ENCODE measurements around the gene DHCR7.

Gene DHCR7

GRCh38 chr11:71472357-71472885 lies 24.2 kb upstream of the DHCR7 start:
- no peaks in the 10 kb centered on the region for H3K4me1 ChIP-seq (ENCODE audit: control insufficient read depth, low read length)
- H4K20me1 ChIP-seq (ENCODE audit: control insufficient read depth, insufficient read depth, low read depth, low read length): no peaks in the 10 kb centered on the region; the same call in 1 of the 2 replicates
- H3F3A ChIP-seq (ENCODE audit: control insufficient read depth, insufficient read depth): no peaks in the 10 kb centered on the region
- H3K4me3 ChIP-seq (ENCODE audit: low read length): no peak overlapping the region
- H3K9me2 ChIP-seq (replicated peaks; ENCODE audit: control insufficient read depth, low read length): no peaks in the 10 kb centered on the region
- peaks cover 45% of the 10 kb centered on the region for H3K36me3 ChIP-seq (ENCODE audit: control insufficient read depth, low read length)
- no peak overlapping the region for H3K4me2 ChIP-seq (ENCODE audit: low read length)
- no peak for TF ChIP-seq CTCF (IDR thresholded peaks at IDR 0.05; ENCODE audit: low read depth, low read length, poor library complexity, severe bottlenecking)
- TF ChIP-seq EZH2phosphoT487 (IDR thresholded peaks at IDR 0.05; ENCODE audit: borderline replicate concordance, low read length): no peak
- H3K79me2 ChIP-seq (ENCODE audit: control insufficient read depth, low read length): no peaks in the 10 kb centered on the region
- H3K27ac ChIP-seq (ENCODE audit: low read depth, low read length): no peak overlapping the region
- H3K27me3 ChIP-seq (ENCODE audit: control insufficient read depth, low read length): no peaks in the 10 kb centered on the region
- H3K9me3 ChIP-seq (ENCODE audit: control insufficient read depth, insufficient read depth, low read length): no peaks in the 10 kb centered on the region

- Histone ChIP-seq H3K9me3 (ENCODE audit: control insufficient read depth, insufficient read depth, low read length) (no peaks in the 10 kb centered on the region), H3K9me2 (replicated peaks; ENCODE audit: control insufficient read depth, low read length) (no peaks in the 10 kb centered on the region)
- TF ChIP-seq EZH2phosphoT487 (IDR thresholded peaks at IDR 0.05; ENCODE audit: borderline replicate concordance, low read length) (no peak), CTCF (IDR thresholded peaks at IDR 0.05; ENCODE audit: low read depth, low read length, poor library complexity, severe bottlenecking) (no peak)
These were observed 22.8 kb upstream of the DHCR7 start for GRCh38 chr11:71470946-71471345.

GRCh38 chr11:71467164-71467563 lies 19.0 kb upstream of the DHCR7 start:
- Histone ChIP-seq H3K27ac (ENCODE audit: low read depth, low read length) (no peak overlapping the region), H3K4me3 (ENCODE audit: low read length) (no peak overlapping the region), H4K20me1 (ENCODE audit: control insufficient read depth, insufficient read depth, low read depth, low read length) (no peaks in the 10 kb centered on the region; the same call in 1 of the 2 replicates), H3K27me3 (ENCODE audit: control insufficient read depth, low read length) (no peaks in the 10 kb centered on the region), H3K4me2 (ENCODE audit: low read length) (no peak overlapping the region), H3K9me2 (replicated peaks; ENCODE audit: control insufficient read depth, low read length) (no peaks in the 10 kb centered on the region), H3F3A (ENCODE audit: control insufficient read depth, insufficient read depth) (no peaks in the 10 kb centered on the region), H3K4me1 (ENCODE audit: control insufficient read depth, low read length) (no peaks in the 10 kb centered on the region), H3K36me3 (ENCODE audit: control insufficient read depth, low read length) (peaks cover 36% of the 10 kb centered on the region), H3K79me2 (ENCODE audit: control insufficient read depth, low read length) (no peaks in the 10 kb centered on the region), H3K9me3 (ENCODE audit: control insufficient read depth, insufficient read depth, low read length) (no peaks in the 10 kb centered on the region)
- TF ChIP-seq EZH2phosphoT487 (IDR thresholded peaks at IDR 0.05; ENCODE audit: borderline replicate concordance, low read length) (no peak), CTCF (IDR thresholded peaks at IDR 0.05; ENCODE audit: low read depth, low read length, poor library complexity, severe bottlenecking) (no peak)

More at GRCh38 chr11:71470946-71471345, 22.8 kb upstream of the DHCR7 start:
- no peak overlapping the region for H3K4me2 ChIP-seq (ENCODE audit: low read length)
- H3K27ac ChIP-seq (ENCODE audit: low read depth, low read length): no peak overlapping the region
- no peaks in the 10 kb centered on the region for H3K4me1 ChIP-seq (ENCODE audit: control insufficient read depth, low read length)
- H3K27me3 ChIP-seq (ENCODE audit: control insufficient read depth, low read length): no peaks in the 10 kb centered on the region
- peaks cover 46% of the 10 kb centered on the region for H3K36me3 ChIP-seq (ENCODE audit: control insufficient read depth, low read length)
- no peaks in the 10 kb centered on the region for H3F3A ChIP-seq (ENCODE audit: control insufficient read depth, insufficient read depth)
- no peak overlapping the region for H3K4me3 ChIP-seq (ENCODE audit: low read length)
- no peaks in the 10 kb centered on the region; the same call in 1 of the 2 replicates for H4K20me1 ChIP-seq (ENCODE audit: control insufficient read depth, insufficient read depth, low read depth, low read length)
- no peaks in the 10 kb centered on the region for H3K79me2 ChIP-seq (ENCODE audit: control insufficient read depth, low read length)
